ENCODE data around the gene GRB7.
"Not testable (repeated sequence)": the region's sequence is repeated elsewhere in the genome, so short reads cannot be mapped to it uniquely, and the experiment has no call there.

The GRB7 gene

GRCh38 chr17:39737760-39738567 is at the start of gene GRB7:
GRB7 (plus strand) TSS chr17:39737938; CDS start chr17:39742302, 4,364 bp downstream.
- no peak for DNase-seq (ENCODE audit: low spot score)

- DNase-seq (ENCODE audit: low spot score): no peak
These were observed 49.3 kb upstream of the GRB7 start for GRCh38 chr17:39688475-39688835.

- DNase-seq (ENCODE audit: low spot score): no peak
These were observed 48.8 kb upstream of the GRB7 start for GRCh38 chr17:39688945-39689344.

- DNase-seq (ENCODE audit: low spot score): no peak
These were observed 43.1 kb upstream of the GRB7 start for GRCh38 chr17:39694593-39694992.

DNA sequence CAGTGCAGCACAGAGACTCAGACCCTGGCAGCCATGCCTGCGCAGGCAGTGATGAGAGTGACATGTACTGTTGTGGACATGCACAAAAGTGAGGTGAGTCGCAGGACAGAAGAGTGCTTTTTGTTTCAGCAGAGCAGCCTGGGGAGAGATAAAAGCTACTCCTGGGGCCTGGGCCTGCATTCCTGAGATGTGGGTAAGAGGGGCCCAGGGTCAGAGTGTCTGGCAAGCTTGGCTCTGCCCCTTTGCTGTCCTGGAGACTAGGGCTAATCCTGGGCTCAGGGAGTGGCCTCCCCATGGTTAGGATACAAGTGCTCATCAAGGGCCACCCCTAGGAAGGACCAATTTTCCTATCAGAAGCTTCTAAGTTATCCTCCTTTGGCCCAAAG is 42.7 kb upstream of the GRB7 start:
- DNase-seq (ENCODE audit: low spot score): no peak

DNA sequence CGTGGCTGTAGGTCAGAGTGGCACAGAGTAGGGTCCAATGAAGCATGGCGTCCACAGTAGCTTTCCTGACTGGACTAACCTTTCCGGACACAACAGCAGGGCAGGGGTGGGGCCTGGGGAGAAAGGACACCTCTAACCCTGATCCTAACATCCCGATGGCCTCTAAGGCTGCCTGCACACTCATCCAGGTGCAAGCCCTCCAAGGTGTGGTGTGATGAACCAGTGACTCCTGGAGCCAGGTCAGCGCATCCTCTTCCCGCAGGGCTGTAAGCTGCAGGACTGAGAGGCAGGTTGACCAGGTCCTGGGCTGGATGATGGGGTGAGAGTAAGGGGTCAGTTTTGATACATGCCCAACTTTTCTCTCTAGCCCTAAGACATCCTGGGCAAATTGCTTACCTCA is 41.0 kb upstream of the GRB7 start:
- DNase-seq (ENCODE audit: low spot score): no peak

DNA sequence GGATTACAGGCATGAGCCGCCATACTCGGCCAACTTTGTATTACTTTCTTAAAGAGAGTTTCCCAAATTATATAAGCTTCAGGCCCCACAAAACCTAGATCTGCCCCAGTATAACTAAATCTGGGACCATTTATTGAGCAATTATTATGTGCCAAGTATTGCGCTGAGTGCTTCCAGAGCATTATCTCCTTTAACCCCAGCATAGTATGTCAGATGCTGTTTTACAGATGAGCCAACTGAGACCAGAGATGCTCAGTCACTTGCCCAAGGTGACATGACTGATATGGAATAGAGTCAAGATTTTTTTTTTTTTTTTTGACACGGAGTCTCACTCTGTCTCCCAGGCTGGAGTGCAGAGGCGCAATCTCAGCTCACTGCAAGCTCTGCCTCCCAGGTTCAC is 39.8 kb upstream of the GRB7 start:
- no peak for DNase-seq (ENCODE audit: low spot score)

DNA sequence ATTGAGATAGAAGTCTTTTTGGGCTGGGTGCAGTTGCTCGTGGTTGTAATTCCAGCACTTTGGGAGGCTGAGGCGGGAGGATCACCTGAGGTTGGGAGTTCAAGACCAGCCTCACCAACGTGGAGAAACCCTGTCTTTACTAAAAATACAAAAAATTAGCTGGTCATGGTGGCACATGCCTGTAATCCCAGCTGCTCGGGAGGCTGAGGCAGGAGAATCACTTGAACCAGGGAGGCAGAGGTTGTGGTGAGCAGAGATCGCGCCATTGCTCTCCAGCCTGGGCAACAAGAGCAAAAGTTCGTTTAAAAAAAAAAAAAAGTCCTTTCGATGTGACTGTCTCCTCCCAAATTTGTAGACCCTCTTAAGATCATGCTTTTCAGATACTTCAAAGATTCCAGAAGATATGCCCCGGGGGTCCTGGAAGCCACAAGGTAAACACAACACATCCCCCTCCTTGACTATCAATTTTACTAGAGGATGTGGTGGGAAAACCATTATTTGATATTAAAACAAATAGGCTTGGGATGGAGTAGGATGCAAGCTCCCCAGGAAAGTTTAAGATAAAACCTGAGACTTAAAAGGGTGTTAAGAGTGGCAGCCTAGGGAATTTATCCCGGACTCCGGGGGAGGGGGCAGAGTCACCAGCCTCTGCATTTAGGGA is 38.5 kb upstream of the GRB7 start:
- not testable (repeated sequence) for DNase-seq (ENCODE audit: low spot score)

- no peak for DNase-seq (ENCODE audit: low spot score)
These were observed 38.0 kb upstream of the GRB7 start, which contains the start of gene ERBB2 for GRCh38 chr17:39699818-39700147. ERBB2 (plus strand) TSS chr17:39700064; CDS start chr17:39700239, 175 bp downstream.

- no peak for DNase-seq (ENCODE audit: low spot score)
These were observed 37.4 kb upstream of the GRB7 start for GRCh38 chr17:39700148-39700987.

- DNase-seq (ENCODE audit: low spot score): no peak
These were observed 36.5 kb upstream of the GRB7 start for GRCh38 chr17:39701012-39701783.

- no peak for DNase-seq (ENCODE audit: low spot score)
These were observed 35.8 kb upstream of the GRB7 start for GRCh38 chr17:39701784-39702422.

GRCh38 chr17:39702901-39703893 is 34.5 kb upstream of the GRB7 start:
- no peak for DNase-seq (ENCODE audit: low spot score)

DNA sequence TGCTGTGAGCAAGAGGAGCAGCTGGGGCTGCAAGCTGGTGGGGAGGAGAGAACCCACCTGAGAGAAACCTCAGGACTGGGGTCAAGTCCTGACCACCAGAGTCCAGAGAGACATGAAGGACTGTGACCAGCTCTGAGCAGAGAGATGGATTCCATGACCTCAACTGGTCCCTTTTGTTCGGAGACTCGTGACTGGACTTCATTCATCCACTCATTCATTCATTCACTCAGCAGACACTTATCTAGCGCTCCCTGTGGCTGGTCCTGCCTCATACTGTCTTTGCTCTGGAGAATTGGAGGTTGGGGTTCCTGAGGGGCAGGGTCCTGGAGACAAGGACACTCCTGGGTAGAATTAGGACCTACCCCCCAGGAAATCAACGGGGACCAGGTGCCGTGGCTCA is 33.8 kb upstream of the GRB7 start:
- DNase-seq (ENCODE audit: low spot score): no peak

- DNase-seq (ENCODE audit: low spot score): no peak
These were observed 32.8 kb upstream of the GRB7 start for GRCh38 chr17:39704821-39705551.

DNA sequence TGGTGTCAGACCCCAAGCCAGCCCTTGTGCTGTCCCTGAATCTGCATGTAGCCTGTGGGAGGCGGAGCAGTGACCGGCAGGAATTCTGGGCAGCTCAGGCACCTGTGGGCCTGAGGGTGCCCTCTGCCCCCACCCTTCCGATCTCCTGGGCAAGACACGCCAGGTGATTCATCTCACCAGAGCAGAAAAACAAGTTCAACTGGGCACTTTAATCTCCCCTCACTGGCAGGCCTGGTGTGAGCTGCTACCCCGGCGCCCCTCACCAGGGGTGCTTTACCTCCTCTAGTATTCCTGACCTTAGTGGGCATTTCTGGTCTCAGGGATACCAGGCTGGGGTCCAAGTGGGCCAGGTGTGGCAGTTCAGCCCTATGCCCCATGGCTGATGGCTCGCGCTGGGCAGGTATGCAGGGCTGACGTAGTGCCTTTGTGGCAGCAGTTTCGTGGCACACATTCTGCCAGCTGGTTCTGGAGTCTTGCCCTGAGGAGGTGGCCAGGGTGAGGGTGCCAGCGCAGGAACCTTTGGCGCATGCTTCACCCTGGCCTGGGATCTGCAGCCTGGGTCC is 31.9 kb upstream of the GRB7 start:
- no peak for DNase-seq (ENCODE audit: low spot score)

DNA sequence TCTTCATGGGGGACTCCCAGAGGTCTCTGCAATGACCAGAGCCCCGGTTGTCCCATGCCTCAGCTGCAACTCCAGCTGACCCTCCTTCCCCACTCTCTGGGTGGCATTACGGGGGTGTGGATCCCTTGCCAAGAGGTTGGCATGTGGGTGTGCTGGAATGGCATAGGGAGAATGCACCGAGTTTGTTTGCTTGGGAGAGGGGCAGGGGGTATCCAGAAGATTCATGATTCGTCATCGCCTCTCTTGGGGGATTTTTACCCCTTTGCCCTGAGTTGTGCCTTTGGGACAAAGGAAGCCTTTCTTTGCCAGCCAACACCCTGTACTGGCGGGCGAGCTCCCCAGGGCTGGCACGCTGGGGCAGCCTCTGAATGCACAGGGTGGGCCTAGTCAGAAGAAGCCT is 31.4 kb upstream of the GRB7 start:
- no peak for DNase-seq (ENCODE audit: low spot score)

- no peak for DNase-seq (ENCODE audit: low spot score)
These were observed 30.8 kb upstream of the GRB7 start for GRCh38 chr17:39706921-39707337.

DNA sequence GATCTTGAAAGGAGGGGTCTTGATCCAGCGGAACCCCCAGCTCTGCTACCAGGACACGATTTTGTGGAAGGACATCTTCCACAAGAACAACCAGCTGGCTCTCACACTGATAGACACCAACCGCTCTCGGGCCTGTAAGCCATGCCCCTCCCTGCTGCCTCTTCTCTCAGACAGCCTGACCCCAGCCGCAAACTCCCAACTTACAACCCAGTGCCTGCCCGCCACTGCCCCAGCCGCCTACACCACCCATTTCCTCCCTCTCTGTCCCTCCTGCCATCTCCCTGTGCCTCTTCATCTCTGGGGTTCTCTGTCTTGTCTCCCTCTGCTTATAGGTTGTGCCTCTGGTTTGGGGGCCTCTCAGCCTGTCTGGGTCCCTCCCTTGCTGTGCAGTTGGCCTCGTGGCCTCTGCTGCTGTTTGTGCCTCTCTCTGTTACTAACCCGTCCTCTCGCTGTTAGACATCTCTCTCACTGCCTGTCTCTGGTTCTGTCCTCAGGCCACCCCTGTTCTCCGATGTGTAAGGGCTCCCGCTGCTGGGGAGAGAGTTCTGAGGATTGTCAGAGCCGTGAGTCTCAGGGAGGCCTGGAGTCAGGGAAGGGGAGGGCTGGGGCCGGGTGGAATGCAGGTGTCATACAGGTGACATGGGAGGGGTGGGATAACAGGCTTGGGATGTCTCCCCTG is 28.3 kb upstream of the GRB7 start:
- no peak for DNase-seq (ENCODE audit: low spot score)
